ENCODE results near the gene SLC35A2. TPM values are rescaled to one million over a fixed set of nuclear protein-coding genes. Genes with fewer than 3 reads are reported as not detected.

SLC35A2 gene
- total RNA-seq (10 to 100 TPM; 10.4 to 14.2 TPM), polyA plus RNA-seq (ENCODE audit: insufficient read length in 2 of 2) (10 to 100 TPM; 26.8 to 27.9 TPM)
- long read RNA-seq, donor 1, partial matches to known transcripts = 0 of 7 reads
- long read RNA-seq, donor 1, other reads (novel, unspliced or antisense) = 0 of 7 reads
- long read RNA-seq, donor 2, partial matches to known transcripts = 0 of 3 reads
- long read RNA-seq, donor 2, other reads (novel, unspliced or antisense) = 0 of 3 reads
- long read RNA-seq, donor 3, partial matches to known transcripts = 0 of 6 reads
- long read RNA-seq, donor 3, other reads (novel, unspliced or antisense) = 0 of 6 reads
- long read RNA-seq, donor 4, transcript SLC35A2-204 (4 exons, 3,047 nt) = major isoform, 5 of 9 reads
- long read RNA-seq, donor 4, partial matches to known transcripts = 0 of 9 reads
- long read RNA-seq, donor 4, other reads (novel, unspliced or antisense) = 0 of 9 reads

- H3K36me3 ChIP-seq (ENCODE audit: control insufficient read depth, insufficient read depth, low read length) = peaks cover 21% of the 10 kb centered on the region
- WGBS (ENCODE audit: insufficient coverage) = 25% methylated on average over 60 of the region's 60 CpGs
- no peaks in the 10 kb centered on the region for H3K9me3 ChIP-seq (ENCODE audit: control insufficient read depth, insufficient read depth, low read length)
- H3K4me1 ChIP-seq (ENCODE audit: control insufficient read depth, insufficient read depth, low read length) = peaks cover 18% of the 10 kb centered on the region
- H3K4me3 ChIP-seq (ENCODE audit: low read depth, low read length) = peak within 1 kb of the TSS; percentile 83
- H3K27me3 ChIP-seq (ENCODE audit: control insufficient read depth, insufficient read depth, low read length) = no peaks in the 10 kb centered on the region
- DNase-seq (ENCODE audit: low read depth in 4 of 6, low spot score in 6 of 6) = peak in 3 of 6 donors; percentile 67 to 94 (median 92)
- H3K27ac ChIP-seq (ENCODE audit: low read depth, low read length) = peak within 1 kb of the TSS; percentile 72
These were observed at the start of gene SLC35A2 for GRCh38 chrX:48911412-48912182. TSS of gene SLC35A2 (minus strand) at chrX:48911646. CDS start at chrX:48911636, 10 bp downstream.

DNA sequence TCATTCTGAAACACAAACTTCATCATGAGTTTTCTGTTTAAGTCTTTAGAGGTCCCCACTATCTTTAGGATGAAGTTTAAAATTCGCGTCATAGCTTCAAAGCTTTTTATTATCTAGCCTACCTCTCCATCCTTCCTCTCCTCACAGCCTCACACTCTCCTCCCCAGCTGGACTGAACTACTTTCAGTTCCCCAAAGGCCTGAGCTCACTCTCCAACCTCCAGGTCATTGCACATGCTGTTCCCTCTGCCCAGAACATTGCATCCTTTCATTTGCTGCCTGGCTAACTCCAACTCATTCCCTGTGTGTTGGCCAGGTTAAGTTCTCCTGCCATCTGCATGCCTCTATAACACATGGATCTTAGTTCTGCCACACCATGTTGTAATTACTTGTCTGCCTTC lies 48.8 kb upstream of the SLC35A2 start:
- WGBS (ENCODE audit: insufficient coverage) = 63% methylated on average over 2 of the region's 2 CpGs

DNA sequence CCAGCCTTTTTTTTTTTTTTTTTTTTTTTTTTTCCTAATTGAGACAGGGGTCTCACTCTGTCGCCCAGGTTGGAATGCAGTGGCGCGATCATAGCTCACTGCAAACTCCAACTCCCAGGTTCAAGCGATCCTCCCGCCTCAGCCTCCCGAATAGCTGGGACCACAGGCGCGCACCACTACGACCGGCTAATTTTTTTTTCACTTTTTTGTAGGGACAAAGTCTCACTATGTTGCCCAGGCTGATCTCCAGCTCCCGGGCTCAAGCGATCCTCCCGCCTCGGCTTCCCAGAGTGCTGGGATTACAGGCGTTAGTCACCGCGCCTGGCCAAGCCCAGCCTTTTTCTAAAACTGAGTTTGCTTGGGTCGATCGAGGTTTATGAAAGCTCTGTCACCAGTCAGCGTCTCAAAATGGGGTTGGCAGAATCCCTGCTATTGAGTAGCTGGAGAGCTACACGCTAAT lies 47.2 kb upstream of the SLC35A2 start:
- Histone ChIP-seq H3K4me3 (ENCODE audit: low read depth, low read length) (peak overlapping the region; percentile 60), H3K36me3 (ENCODE audit: control insufficient read depth, insufficient read depth, low read length) (peaks cover 21% of the 10 kb centered on the region), H3K4me1 (ENCODE audit: control insufficient read depth, insufficient read depth, low read length) (peaks cover 22% of the 10 kb centered on the region), H3K9me3 (ENCODE audit: control insufficient read depth, insufficient read depth, low read length) (no peaks in the 10 kb centered on the region), H3K27ac (ENCODE audit: low read depth, low read length) (peak overlapping the region; percentile 95), H3K27me3 (ENCODE audit: control insufficient read depth, insufficient read depth, low read length) (no peaks in the 10 kb centered on the region)
- WGBS (ENCODE audit: insufficient coverage) = 37% methylated on average over 20 of the region's 21 CpGs
- DNase-seq (ENCODE audit: low read depth in 4 of 6, low spot score in 6 of 6) = peak in 1 of 6 donors; percentile 49

More for the DNA sequence above, 48.8 kb upstream of the SLC35A2 start:
- no peak overlapping the region for H3K27ac ChIP-seq (ENCODE audit: low read depth, low read length)
- peaks cover 12% of the 10 kb centered on the region for H3K36me3 ChIP-seq (ENCODE audit: control insufficient read depth, insufficient read depth, low read length)
- H3K9me3 ChIP-seq (ENCODE audit: control insufficient read depth, insufficient read depth, low read length) = no peaks in the 10 kb centered on the region
- no peak overlapping the region for H3K4me3 ChIP-seq (ENCODE audit: low read depth, low read length)
- H3K4me1 ChIP-seq (ENCODE audit: control insufficient read depth, insufficient read depth, low read length) = peaks cover 13% of the 10 kb centered on the region
- DNase-seq (ENCODE audit: low read depth in 4 of 6, low spot score in 6 of 6) = no peak
- no peaks in the 10 kb centered on the region for H3K27me3 ChIP-seq (ENCODE audit: control insufficient read depth, insufficient read depth, low read length)

DNA sequence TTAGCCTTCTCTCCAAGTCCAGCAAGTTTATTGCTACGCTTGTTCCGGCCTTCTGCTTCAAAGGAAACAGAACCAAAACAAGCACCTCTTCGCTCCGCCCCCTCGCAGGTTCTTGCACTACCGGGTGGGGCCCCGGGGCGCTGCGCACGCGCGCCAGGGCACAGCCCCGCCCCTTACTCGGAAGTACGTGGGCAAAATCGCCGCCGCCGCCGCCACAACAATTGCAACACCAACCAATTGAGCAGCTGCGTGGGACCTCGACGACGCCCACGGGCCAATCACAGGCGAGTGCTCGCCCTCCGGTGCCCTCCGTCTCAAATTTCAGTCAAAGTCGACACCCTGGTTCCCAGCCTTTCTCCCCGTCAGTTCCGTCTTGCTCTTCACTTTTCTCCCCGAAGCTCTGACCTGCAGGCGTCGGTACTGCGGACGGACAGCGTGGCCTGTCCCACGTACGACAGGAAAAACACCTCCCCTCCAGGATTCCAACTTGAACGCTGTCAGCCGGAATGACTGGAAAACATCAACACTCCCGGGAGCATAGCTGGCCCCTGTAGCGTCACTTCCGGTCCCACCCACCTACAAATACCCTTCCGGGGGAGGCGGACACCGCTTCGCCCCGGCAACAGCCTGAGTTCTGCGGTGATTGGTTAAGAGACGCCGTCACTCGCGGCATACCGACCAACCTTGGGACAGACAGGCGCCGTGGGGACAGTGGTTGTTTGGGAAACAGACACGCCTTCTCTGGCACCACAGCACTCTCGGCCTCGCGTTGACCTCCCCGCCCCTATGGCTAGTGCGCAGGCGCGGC lies 46.6 kb upstream of the SLC35A2 start:
- DNase-seq (ENCODE audit: low read depth in 4 of 6, low spot score in 6 of 6) = peak; percentile 83 to 99 (median 90)
- H3K27me3 ChIP-seq (ENCODE audit: control insufficient read depth, insufficient read depth, low read length) = no peaks in the 10 kb centered on the region
- peak overlapping the region; percentile 95 for H3K27ac ChIP-seq (ENCODE audit: low read depth, low read length)
- 25% methylated on average over 65 of the region's 66 CpGs for WGBS (ENCODE audit: insufficient coverage)
- peaks cover 24% of the 10 kb centered on the region for H3K4me1 ChIP-seq (ENCODE audit: control insufficient read depth, insufficient read depth, low read length)
- H3K36me3 ChIP-seq (ENCODE audit: control insufficient read depth, insufficient read depth, low read length) = peaks cover 22% of the 10 kb centered on the region
- H3K4me3 ChIP-seq (ENCODE audit: low read depth, low read length) = peak overlapping the region; percentile 60
- H3K9me3 ChIP-seq (ENCODE audit: control insufficient read depth, insufficient read depth, low read length) = no peaks in the 10 kb centered on the region

DNA sequence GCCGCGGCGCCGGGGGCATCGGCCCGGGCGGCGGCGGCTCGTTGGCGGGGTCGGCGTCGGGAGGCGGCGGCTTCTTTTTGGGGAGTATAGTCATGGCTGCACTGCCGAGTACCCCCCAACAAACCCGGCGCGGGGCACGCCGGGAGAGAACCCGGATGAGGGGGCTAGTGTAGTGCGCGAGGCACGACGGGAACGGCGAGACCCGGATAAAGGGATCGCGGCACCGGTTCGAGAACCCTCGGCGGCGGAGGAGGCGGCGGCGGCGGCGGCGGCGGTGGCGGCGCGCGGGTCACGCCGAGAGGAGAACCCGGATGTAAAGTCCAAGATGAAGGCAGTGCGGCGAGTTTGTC lies 46.0 kb upstream of the SLC35A2 start, which contains the start of gene OTUD5:
Gene OTUD5 (minus strand): TSS at position 131 of the 350 bp plus-strand sequence. CDS start 37 bp downstream, at position 94.
- DNase-seq (ENCODE audit: low read depth in 4 of 6, low spot score in 6 of 6) = peak in 5 of 6 donors; percentile 38 to 92 (median 56)
- 35% methylated on average over 53 of the region's 53 CpGs for WGBS (ENCODE audit: insufficient coverage)

DNA sequence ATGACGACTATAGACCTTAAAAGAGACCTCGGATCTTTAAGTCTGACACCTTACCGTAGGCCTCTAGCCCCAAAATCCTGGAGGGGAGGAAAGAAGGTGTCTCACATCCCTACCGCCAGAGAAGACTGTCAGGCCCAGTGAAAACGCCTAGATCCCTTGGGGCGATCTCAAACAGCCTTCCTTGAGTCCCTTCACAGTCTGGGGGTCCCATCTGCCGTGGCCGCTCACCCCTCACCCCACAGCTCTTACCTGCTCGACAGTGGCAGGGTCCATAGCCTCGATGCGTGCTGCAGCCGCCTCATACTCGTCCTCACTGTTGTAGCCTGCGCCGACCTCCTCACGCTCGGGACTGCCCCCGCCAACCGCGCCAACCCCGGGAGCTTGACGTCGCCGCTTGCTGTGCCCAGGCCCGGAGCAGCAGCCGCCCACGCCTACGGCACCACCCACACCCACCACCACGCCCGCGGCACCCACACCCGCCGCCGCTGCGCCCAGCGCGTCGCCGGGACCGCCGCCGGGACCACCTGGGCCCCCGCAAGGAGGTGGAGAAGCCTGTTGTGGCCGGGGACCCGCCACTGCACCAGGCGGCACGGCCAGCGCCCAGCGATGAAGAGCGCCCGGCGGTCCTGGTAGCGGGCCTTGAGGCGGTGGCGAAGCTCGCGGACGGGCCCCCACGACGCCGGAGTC lies 45.4 kb upstream of the SLC35A2 start:
- Histone ChIP-seq H3K27ac (ENCODE audit: low read depth, low read length) (no peak overlapping the region), H3K4me3 (ENCODE audit: low read depth, low read length) (peak overlapping the region; percentile 49), H3K4me1 (ENCODE audit: control insufficient read depth, insufficient read depth, low read length) (peaks cover 24% of the 10 kb centered on the region), H3K27me3 (ENCODE audit: control insufficient read depth, insufficient read depth, low read length) (no peaks in the 10 kb centered on the region), H3K36me3 (ENCODE audit: control insufficient read depth, insufficient read depth, low read length) (peaks cover 18% of the 10 kb centered on the region), H3K9me3 (ENCODE audit: control insufficient read depth, insufficient read depth, low read length) (no peaks in the 10 kb centered on the region)
- DNase-seq (ENCODE audit: low read depth in 4 of 6, low spot score in 6 of 6) = no peak
- 31% methylated on average over 58 of the region's 61 CpGs for WGBS (ENCODE audit: insufficient coverage)

More for the DNA sequence above, 46.0 kb upstream of the SLC35A2 start, which contains the start of gene OTUD5:
- H3K27me3 ChIP-seq (ENCODE audit: control insufficient read depth, insufficient read depth, low read length) = no peaks in the 10 kb centered on the region
- peaks cover 20% of the 10 kb centered on the region for H3K36me3 ChIP-seq (ENCODE audit: control insufficient read depth, insufficient read depth, low read length)
- H3K4me1 ChIP-seq (ENCODE audit: control insufficient read depth, insufficient read depth, low read length) = peaks cover 24% of the 10 kb centered on the region
- peak within 1 kb of the TSS; percentile 60 for H3K4me3 ChIP-seq (ENCODE audit: low read depth, low read length)
- no peaks in the 10 kb centered on the region for H3K9me3 ChIP-seq (ENCODE audit: control insufficient read depth, insufficient read depth, low read length)
- H3K27ac ChIP-seq (ENCODE audit: low read depth, low read length) = peak within 1 kb of the TSS; percentile 95

- whole genome bisulfite sequencing (ENCODE audit: insufficient coverage) = no CpG with 5 or more reads among the region's 1 CpG
- Histone ChIP-seq H3K27me3 (ENCODE audit: control insufficient read depth, insufficient read depth, low read length) (no peaks in the 10 kb centered on the region), H3K36me3 (ENCODE audit: control insufficient read depth, insufficient read depth, low read length) (peaks cover 12% of the 10 kb centered on the region), H3K4me1 (ENCODE audit: control insufficient read depth, insufficient read depth, low read length) (peaks cover under 1% of the 10 kb centered on the region), H3K4me3 (ENCODE audit: low read depth, low read length) (no peak overlapping the region), H3K27ac (ENCODE audit: low read depth, low read length) (no peak overlapping the region), H3K9me3 (ENCODE audit: control insufficient read depth, insufficient read depth, low read length) (no peaks in the 10 kb centered on the region)
- DNase-seq (ENCODE audit: low read depth in 4 of 6, low spot score in 6 of 6) = no peak
These were observed 37.1 kb upstream of the SLC35A2 start for GRCh38 chrX:48948589-48948988.

- Histone ChIP-seq H3K4me3 (ENCODE audit: low read depth, low read length) (no peak overlapping the region), H3K27ac (ENCODE audit: low read depth, low read length) (no peak overlapping the region), H3K4me1 (ENCODE audit: control insufficient read depth, insufficient read depth, low read length) (no peaks in the 10 kb centered on the region), H3K27me3 (ENCODE audit: control insufficient read depth, insufficient read depth, low read length) (no peaks in the 10 kb centered on the region), H3K9me3 (ENCODE audit: control insufficient read depth, insufficient read depth, low read length) (no peaks in the 10 kb centered on the region), H3K36me3 (ENCODE audit: control insufficient read depth, insufficient read depth, low read length) (peaks cover 8% of the 10 kb centered on the region)
- WGBS (ENCODE audit: insufficient coverage) = 47% methylated on average over 2 of the region's 8 CpGs
- peak in 3 of 6 donors; percentile 1 to 60 (median 51) for DNase-seq (ENCODE audit: low read depth in 4 of 6, low spot score in 6 of 6)
These were observed 34.3 kb upstream of the SLC35A2 start for GRCh38 chrX:48945517-48946348.

All from spinal cord (tissue), 10 donors.